ENCODE results near the gene NF1. TPM values are rescaled to one million over a fixed set of nuclear protein-coding genes. Genes with fewer than 3 reads are reported as not detected.

Gene NF1
- total and polyA plus RNA-seq, 2 experiments from 2014 or later = 8.4 to 45.9 TPM

DNA sequence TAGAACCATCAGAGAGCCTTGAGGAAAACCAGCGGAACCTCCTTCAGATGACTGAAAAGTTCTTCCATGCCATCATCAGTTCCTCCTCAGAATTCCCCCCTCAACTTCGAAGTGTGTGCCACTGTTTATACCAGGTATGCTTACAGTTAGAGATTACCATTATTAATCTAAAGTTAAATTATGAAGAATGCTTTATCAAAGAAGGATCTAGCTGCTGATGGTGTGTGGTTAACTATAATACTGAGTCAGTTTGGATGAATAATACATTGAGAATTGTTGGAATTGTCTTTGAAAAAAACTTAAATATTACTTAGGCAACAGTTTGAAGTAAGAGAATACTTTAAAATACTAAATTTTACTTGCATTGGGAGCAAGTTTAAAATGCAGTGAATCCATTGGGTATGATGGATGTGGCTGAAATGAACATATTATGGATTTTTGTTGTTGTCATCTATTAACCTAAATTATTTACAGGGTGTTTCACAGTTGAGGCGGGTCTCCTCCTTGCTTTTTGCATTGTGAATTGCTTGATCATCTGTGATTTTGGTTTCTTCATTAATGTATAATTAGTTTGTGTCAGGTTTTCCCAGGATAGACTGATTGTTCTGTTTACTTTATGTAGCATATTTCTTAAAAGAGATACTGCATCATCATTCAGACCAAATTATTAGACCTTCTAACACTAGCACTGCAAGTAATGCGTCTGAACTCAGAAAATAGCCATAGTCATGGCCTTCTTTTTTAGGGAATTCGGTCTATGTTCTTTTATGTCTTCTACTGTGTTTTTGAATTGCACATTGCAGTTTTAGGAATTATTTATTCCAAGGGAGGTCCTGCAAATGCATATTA lies 154.4 kb downstream of the NF1 start:
- no peaks in the 10 kb centered on the region for H3K9me2 ChIP-seq (replicated peaks; ENCODE audit: insufficient read depth)
- no peak for DNase-seq (ENCODE audit: low spot score)
- TF ChIP-seq, protein P1, sequence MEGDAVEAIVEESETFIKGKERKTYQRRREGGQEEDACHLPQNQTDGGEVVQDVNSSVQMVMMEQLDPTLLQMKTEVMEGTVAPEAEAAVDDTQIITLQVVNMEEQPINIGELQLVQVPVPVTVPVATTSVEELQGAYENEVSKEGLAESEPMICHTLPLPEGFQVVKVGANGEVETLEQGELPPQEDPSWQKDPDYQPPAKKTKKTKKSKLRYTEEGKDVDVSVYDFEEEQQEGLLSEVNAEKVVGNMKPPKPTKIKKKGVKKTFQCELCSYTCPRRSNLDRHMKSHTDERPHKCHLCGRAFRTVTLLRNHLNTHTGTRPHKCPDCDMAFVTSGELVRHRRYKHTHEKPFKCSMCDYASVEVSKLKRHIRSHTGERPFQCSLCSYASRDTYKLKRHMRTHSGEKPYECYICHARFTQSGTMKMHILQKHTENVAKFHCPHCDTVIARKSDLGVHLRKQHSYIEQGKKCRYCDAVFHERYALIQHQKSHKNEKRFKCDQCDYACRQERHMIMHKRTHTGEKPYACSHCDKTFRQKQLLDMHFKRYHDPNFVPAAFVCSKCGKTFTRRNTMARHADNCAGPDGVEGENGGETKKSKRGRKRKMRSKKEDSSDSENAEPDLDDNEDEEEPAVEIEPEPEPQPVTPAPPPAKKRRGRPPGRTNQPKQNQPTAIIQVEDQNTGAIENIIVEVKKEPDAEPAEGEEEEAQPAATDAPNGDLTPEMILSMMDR (IDR thresholded peaks at IDR 0.05; ENCODE audit: poor library complexity) = no peak
- no peak for TF ChIP-seq EZH2 (IDR thresholded peaks at IDR 0.05; ENCODE audit: borderline replicate concordance)
- no peak for TF ChIP-seq EZH2phosphoT487 (IDR thresholded peaks at IDR 0.05; ENCODE audit: low read depth, severe bottlenecking, unreplicated experiment)
- no peaks in the 10 kb centered on the region for H3K9me3 ChIP-seq (ENCODE audit: low read depth)
- no peaks in the 10 kb centered on the region for H3K27me3 ChIP-seq
- H3K79me2 ChIP-seq = no peaks in the 10 kb centered on the region
- no peak overlapping the region for H2AFZ ChIP-seq
- H4K20me1 ChIP-seq (ENCODE audit: insufficient read depth, poor library complexity, severe bottlenecking) = no peaks in the 10 kb centered on the region
- no peaks in the 10 kb centered on the region for H3K36me3 ChIP-seq (replicated peaks; ENCODE audit: insufficient read depth, low read depth)
- no peak overlapping the region for H3K4me3 ChIP-seq
- no peak overlapping the region for H3K27ac ChIP-seq
- H3K4me2 ChIP-seq = no peak overlapping the region
- peaks cover 5% of the 10 kb centered on the region for H3K4me1 ChIP-seq (ENCODE audit: insufficient read depth)
- WGBS (ENCODE audit: low lambda C conversion rate, missing lambda C conversion rate) = 98% methylated on average over 5 of the region's 5 CpGs

DNA sequence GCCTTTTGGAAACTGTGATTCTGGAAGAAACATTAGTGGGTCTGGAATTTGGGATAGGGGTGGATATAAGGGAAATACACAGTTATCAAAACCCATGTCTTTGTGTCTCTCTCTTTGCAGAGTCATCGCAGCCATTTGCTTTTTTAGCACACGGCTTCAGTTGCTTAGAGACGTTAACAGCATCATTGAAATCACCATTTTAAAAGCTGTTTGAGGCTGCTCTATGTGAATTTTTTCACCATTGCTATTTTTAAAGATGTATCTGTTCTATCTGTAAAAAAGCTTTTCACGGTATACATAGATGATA lies 155.0 kb downstream of the NF1 start:
- whole genome bisulfite sequencing (ENCODE audit: low lambda C conversion rate, missing lambda C conversion rate) = 84% methylated on average over 4 of the region's 4 CpGs
- no peaks in the 10 kb centered on the region for H4K20me1 ChIP-seq (ENCODE audit: insufficient read depth, poor library complexity, severe bottlenecking)
- H3K9me2 ChIP-seq (replicated peaks; ENCODE audit: insufficient read depth) = no peaks in the 10 kb centered on the region
- no peaks in the 10 kb centered on the region for H3K27me3 ChIP-seq
- TF ChIP-seq EZH2 (IDR thresholded peaks at IDR 0.05; ENCODE audit: borderline replicate concordance) (no peak), EZH2phosphoT487 (IDR thresholded peaks at IDR 0.05; ENCODE audit: low read depth, severe bottlenecking, unreplicated experiment) (no peak)
- no peaks in the 10 kb centered on the region for H3K9me3 ChIP-seq (ENCODE audit: low read depth)
- H3K79me2 ChIP-seq = no peaks in the 10 kb centered on the region
- H3K4me2 ChIP-seq = no peak overlapping the region
- DNase-seq (ENCODE audit: low spot score) = no peak
- no peak overlapping the region for H2AFZ ChIP-seq
- H3K4me3 ChIP-seq = no peak overlapping the region
- H3K36me3 ChIP-seq (replicated peaks; ENCODE audit: insufficient read depth, low read depth) = no peaks in the 10 kb centered on the region
- no peak overlapping the region for H3K27ac ChIP-seq
- H3K4me1 ChIP-seq (ENCODE audit: insufficient read depth) = peaks cover 5% of the 10 kb centered on the region

DNA sequence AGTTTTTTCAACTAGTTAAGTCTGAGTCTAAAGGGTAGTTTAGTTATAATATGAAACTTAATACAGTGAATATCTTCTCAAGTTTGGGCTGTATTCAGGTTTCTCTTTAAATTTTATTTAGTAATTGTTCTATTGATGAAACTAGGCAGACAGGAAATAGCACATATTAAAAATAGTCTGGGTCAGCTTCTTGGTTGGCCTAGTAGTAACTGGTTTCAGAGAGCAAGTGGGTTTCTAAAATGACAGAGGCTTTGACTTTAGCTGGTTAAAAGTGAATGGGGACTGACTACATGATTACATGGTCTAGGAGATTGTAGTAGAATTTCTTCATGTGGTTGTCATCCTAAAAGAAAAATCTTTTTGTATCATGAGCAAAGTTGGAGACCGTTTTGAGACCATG lies 155.5 kb downstream of the NF1 start:
- H2AFZ ChIP-seq = no peak overlapping the region
- no peaks in the 10 kb centered on the region for H3K9me3 ChIP-seq (ENCODE audit: low read depth)
- H3K36me3 ChIP-seq (replicated peaks; ENCODE audit: insufficient read depth, low read depth) = no peaks in the 10 kb centered on the region
- no peaks in the 10 kb centered on the region for H3K9me2 ChIP-seq (replicated peaks; ENCODE audit: insufficient read depth)
- H3K4me3 ChIP-seq = no peak overlapping the region
- H3K27me3 ChIP-seq = no peaks in the 10 kb centered on the region
- DNase-seq (ENCODE audit: low spot score) = no peak
- H3K27ac ChIP-seq = no peak overlapping the region
- H3K4me2 ChIP-seq = no peak overlapping the region
- peaks cover 5% of the 10 kb centered on the region for H3K4me1 ChIP-seq (ENCODE audit: insufficient read depth)
- WGBS (ENCODE audit: low lambda C conversion rate, missing lambda C conversion rate) = 94% methylated on average over 1 of the region's 1 CpG
- H3K79me2 ChIP-seq = no peaks in the 10 kb centered on the region
- no peaks in the 10 kb centered on the region for H4K20me1 ChIP-seq (ENCODE audit: insufficient read depth, poor library complexity, severe bottlenecking)
- no peak for TF ChIP-seq EZH2 (IDR thresholded peaks at IDR 0.05; ENCODE audit: borderline replicate concordance)
- TF ChIP-seq EZH2phosphoT487 (IDR thresholded peaks at IDR 0.05; ENCODE audit: low read depth, severe bottlenecking, unreplicated experiment) = no peak
- TF ChIP-seq, protein P1 (IDR thresholded peaks at IDR 0.05; ENCODE audit: poor library complexity) = no peak

DNA sequence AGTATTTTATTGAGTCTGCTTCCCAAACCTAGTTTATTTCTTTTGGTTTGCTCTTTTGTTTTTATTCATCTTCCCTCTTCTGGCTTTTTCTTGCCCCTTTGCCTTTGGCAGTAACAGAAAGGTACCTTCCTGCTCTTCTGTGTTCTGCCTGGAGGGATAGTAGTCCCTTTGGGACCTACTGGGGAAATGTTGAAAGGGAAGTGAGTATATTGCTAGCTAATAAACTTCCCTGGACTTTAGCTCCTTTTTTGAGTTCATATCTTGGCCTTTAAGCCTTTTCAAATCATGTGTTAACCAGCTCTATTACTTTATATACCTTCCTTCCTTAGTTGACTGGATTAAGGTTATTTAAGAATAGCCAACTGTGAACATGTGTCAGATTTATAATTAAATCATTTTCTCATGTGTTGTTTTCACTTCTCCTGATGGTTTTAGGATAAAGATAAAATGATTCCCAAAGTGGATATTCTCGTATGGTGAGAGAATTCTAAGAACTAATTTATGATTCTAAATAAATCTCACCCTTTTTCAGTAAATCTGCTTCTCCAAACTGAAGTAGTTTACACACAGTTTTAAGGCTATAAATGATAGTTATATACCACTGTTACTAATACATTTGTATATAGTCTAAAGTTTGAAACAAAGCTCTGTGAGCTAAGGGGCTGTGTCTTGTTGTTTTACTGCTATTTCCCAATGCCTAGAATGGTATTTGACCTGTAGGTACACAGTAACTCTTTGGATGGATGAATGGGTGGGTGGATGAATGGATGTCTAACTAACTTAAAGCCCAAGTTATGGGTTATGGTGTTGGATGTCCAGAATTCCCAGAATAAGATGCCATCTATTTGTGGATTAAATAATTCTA lies 156.6 kb downstream of the NF1 start:
- Histone ChIP-seq H3K4me3 (no peak overlapping the region), H3K79me2 (no peaks in the 10 kb centered on the region), H3K36me3 (replicated peaks; ENCODE audit: insufficient read depth, low read depth) (no peaks in the 10 kb centered on the region), H2AFZ (no peak overlapping the region), H3K9me2 (replicated peaks; ENCODE audit: insufficient read depth) (no peaks in the 10 kb centered on the region), H3K27ac (peak overlapping the region; percentile 53), H3K27me3 (no peaks in the 10 kb centered on the region), H4K20me1 (ENCODE audit: insufficient read depth, poor library complexity, severe bottlenecking) (no peaks in the 10 kb centered on the region), H3K4me2 (peak overlapping the region; percentile 43), H3K4me1 (ENCODE audit: insufficient read depth) (peaks cover 5% of the 10 kb centered on the region), H3K9me3 (ENCODE audit: low read depth) (no peaks in the 10 kb centered on the region)
- no peak for DNase-seq (ENCODE audit: low spot score)
- TF ChIP-seq EZH2phosphoT487 (IDR thresholded peaks at IDR 0.05; ENCODE audit: low read depth, severe bottlenecking, unreplicated experiment) (no peak), EZH2 (IDR thresholded peaks at IDR 0.05; ENCODE audit: borderline replicate concordance) (no peak)
- TF ChIP-seq, protein P1 (IDR thresholded peaks at IDR 0.05; ENCODE audit: poor library complexity) = no peak
- 79% methylated on average over 1 of the region's 1 CpG for WGBS (ENCODE audit: low lambda C conversion rate, missing lambda C conversion rate)
